Adrenal gland (tissue), 12 donors: ENCODE measurements around the gene BEND3. TPM values are rescaled to one million over a fixed set of nuclear protein-coding genes. Genes with fewer than 3 reads are reported as not detected.
"Not testable (repeated sequence)": the region's sequence is repeated elsewhere in the genome, so short reads cannot be mapped to it uniquely, and the experiment has no call there.

Source experiments
- DNase-seq, 7 donors: peaks; one replicate each; pipeline ENCODE4 v3.0.0-alpha.2; 2019 to 2020
- H3K27ac ChIP-seq, 5 donors: fragments of 200-600 bp; sonication (generic) in 4 of 5; 1 replicate in 3 of 5; 2 replicates in 2 of 5; pipeline versions ENCODE4 v1.5.1 to v1.8.0; 2016 to 2020; ENCODE audit warnings: mild to moderate bottlenecking in 1 of 5
- H3K27me3 ChIP-seq: fragments of 200-600 bp; 2 replicates; pipeline ENCODE4 v1.8.0; 2021
- H3K36me3 ChIP-seq, 2 donors: fragments of 200-600 bp; replicated peaks in 1 of 2; 1 replicate in 1 of 2; 2 replicates in 1 of 2; pipeline versions ENCODE4 v1.5.1 to v1.8.0; 2018 to 2022
- H3K4me1 ChIP-seq, 2 donors: fragments of 200-600 bp; replicated peaks in 1 of 2; 1 replicate in 1 of 2; 2 replicates in 1 of 2; pipeline versions ENCODE4 v1.5.1 to v1.8.0; 2018 to 2021
- H3K4me3 ChIP-seq, 4 donors: fragments of 200-600 bp; sonication (generic) in 3 of 4; one replicate each; pipeline ENCODE4 v1.5.1; 2016 to 2018
- H3K9me3 ChIP-seq, 3 donors: fragments of 200-600 bp; sonication (generic) in 1 of 3; replicated peaks in 1 of 3; 1 replicate in 2 of 3; 2 replicates in 1 of 3; pipeline versions ENCODE4 v1.5.1 to v1.8.0; 2016 to 2021
- POLR2A ChIP-seq, 2 donors: fragments of 450-650 bp; IDR thresholded peaks; one replicate each; pipeline ENCODE4 v1.6.1; 2017; ENCODE audit warnings: antibody characterized with exemption in 2 of 2, mild to moderate bottlenecking in 2 of 2, moderate library complexity in 1 of 2
- WGBS, 4 donors: extraction: QIAGEN DNeasy Blood & Tissue Kit in 2 of 4; methylation state at CpG; one replicate each; pipeline versions ENCODE4 v1.1.5 to v1.1.7; 2013 to 2017; 5-methylcytosine and 5-hydroxymethylcytosine counted together
- intact Hi-C, 2 donors: fragments of 100-400 bp; cut with DNase I; formaldehyde crosslinking; loops; one replicate each; pipeline versions ENCODE4 v1.14.1 to v1.15.0; 2022 to 2023
- polyA plus RNA-seq, 3 donors: library from polyadenylated mRNA; stranded (reverse); fragments of 200-250 nt in 2 of 3; fragments of 350-450 nt in 1 of 3; fragmentation: Illumina TruSeq in 1 of 3; extraction: RNeasy Lipid Tissue Mini Kit (QIAGEN cat#74804) in 1 of 3; gene quantifications; one replicate each; pipeline ENCODE4 v1.2.3, GENCODE V29; 2013 to 2014
- total RNA-seq, 9 donors: library from RNA; depleted of rRNA in 4 of 9; stranded (reverse); fragments of >200 nt in 4 of 9; fragments of 120-200 nt in 1 of 9; fragmentation: NEBNext Ultra II Directional in 1 of 9; extraction: Animal tissue kit (Norgen Biotek cat#: 25700) in 1 of 9; gene quantifications; one replicate each; pipeline versions ENCODE4 v1.1.0 to v1.2.4, GENCODE V29; 2013 to 2023
- TF ChIP-seq, protein P1 (sequence below), 6 experiments: fragments of 450-650 bp in 4 of 6; fragments of 200-600 bp in 2 of 6; sonication (generic) in 1 of 6; IDR thresholded peaks; 1 replicate in 5 of 6; 2 replicates in 1 of 6; pipeline versions ENCODE4 v1.5.1 to v1.8.0; 2016 to 2021; ENCODE audit warnings: antibody characterized with exemption in 6 of 6, mild to moderate bottlenecking in 2 of 6, moderate library complexity in 1 of 6
- donor health status: healthy with polysubstance abuse.
- donor health status: Bipolar disorder and iron deficiency.
- donor health status: DM: yes; HTN: yes; CAD: no.
- donor health status: DM: no; HTN: no; CAD: no.
- donor health status: DM: no; HTN: no; CAD: no.
- donor health status: DM: yes; HTN: yes; CAD: no.

Gene BEND3
- total and polyA plus RNA-seq, 12 donors = 0.64 to 3.5 (median 1.9) TPM

DNA sequence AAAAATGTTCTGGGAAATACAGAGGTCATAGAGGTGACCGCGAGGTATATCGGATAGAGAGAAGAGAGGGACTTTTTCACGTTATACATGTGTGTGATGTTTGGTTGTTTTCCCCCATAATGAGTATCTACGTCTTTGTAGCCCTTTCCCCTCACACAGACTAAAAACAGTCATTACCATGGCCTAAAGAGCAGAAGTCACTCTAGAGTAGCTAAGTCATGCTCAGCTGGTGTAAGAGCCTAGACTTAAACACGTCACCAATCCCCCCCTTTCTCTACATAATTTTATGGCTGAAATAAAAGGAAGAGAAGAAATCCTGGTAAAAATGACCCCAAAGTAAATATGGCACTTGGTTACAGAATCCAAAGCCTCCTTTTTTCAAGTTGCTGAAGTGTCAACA is 6.0 kb upstream of the BEND3 start:
- peaks cover 0 to 5% (median 0%) of the 10 kb centered on the region in 3 donors for H3K9me3 ChIP-seq
- no peak overlapping the region for H3K4me3 ChIP-seq
- no peaks in the 10 kb centered on the region for H3K36me3 ChIP-seq
- peaks cover 0 to 6% of the 10 kb centered on the region in 2 donors for H3K4me1 ChIP-seq
- WGBS, 4 donors = 85 to 93% (median 91%) methylated on average over 6 of the region's 6 CpGs
- DNase-seq = no peak
- no peak overlapping the region for H3K27ac ChIP-seq
- intact Hi-C loops = no loop called here
- H3K27me3 ChIP-seq = no peaks in the 10 kb centered on the region
- TF ChIP-seq POLR2A (IDR thresholded peaks at IDR 0.05) = no peak
- TF ChIP-seq, protein P1, sequence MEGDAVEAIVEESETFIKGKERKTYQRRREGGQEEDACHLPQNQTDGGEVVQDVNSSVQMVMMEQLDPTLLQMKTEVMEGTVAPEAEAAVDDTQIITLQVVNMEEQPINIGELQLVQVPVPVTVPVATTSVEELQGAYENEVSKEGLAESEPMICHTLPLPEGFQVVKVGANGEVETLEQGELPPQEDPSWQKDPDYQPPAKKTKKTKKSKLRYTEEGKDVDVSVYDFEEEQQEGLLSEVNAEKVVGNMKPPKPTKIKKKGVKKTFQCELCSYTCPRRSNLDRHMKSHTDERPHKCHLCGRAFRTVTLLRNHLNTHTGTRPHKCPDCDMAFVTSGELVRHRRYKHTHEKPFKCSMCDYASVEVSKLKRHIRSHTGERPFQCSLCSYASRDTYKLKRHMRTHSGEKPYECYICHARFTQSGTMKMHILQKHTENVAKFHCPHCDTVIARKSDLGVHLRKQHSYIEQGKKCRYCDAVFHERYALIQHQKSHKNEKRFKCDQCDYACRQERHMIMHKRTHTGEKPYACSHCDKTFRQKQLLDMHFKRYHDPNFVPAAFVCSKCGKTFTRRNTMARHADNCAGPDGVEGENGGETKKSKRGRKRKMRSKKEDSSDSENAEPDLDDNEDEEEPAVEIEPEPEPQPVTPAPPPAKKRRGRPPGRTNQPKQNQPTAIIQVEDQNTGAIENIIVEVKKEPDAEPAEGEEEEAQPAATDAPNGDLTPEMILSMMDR (IDR thresholded peaks at IDR 0.05) = no peak

DNA sequence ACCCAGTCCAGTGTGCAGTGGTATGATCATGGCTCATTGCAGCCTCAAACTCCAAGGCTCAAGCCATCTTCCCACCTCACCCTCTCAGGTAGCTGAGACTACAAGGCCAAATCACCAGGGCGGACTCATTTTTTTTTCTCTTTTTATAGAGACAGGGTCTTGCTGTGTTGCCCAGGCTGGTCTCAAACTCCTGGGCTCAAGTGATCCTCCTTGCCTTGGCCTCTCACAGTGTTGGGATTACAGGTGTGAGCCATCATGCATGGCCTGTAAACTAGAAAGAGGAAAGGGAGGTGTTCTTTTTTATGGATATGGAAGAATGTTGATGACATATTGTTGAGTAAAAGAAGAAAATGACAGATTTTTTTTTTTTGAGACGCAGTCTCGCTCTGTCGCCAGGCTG is 5.1 kb upstream of the BEND3 start:
- 94 to 98% (median 97%) methylated on average over 4 of the region's 4 CpGs for WGBS, 4 donors

DNA sequence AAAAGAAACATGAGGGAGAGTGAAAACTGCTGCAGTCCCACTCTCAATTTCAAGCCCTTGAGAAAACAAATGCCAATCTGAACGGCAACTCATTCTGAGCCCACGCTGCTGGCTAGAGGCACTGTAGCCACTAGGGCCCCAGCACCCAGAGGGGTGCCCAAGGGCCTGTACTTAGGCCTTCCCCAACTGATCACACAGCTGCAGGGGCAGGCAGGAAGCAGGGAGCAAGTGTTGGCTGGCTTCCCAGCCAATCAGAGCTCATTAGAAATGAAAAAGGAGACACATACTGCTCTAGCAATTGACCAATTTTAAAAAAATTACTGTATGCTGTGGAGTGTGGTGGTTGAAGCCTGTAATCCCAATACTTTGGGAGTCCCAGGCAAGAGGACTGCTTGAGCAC is 3.7 kb upstream of the BEND3 start:
- Histone ChIP-seq H3K4me1 (peaks cover 0 to 12% of the 10 kb centered on the region in 2 donors), H3K27ac (no peak overlapping the region), H3K36me3 (no peaks in the 10 kb centered on the region), H3K9me3 (peaks cover 0 to 5% (median 0%) of the 10 kb centered on the region in 3 donors), H3K4me3 (no peak overlapping the region), H3K27me3 (no peaks in the 10 kb centered on the region)
- 78 to 86% (median 84%) methylated on average over 2 of the region's 2 CpGs for WGBS, 4 donors
- TF ChIP-seq, protein P1 (IDR thresholded peaks at IDR 0.05) = no peak
- TF ChIP-seq POLR2A (IDR thresholded peaks at IDR 0.05) = no peak
- DNase-seq = no peak
- intact Hi-C loops = loop anchor here in 1 of 2 donors (10.0 kb wide), 1 partner anchor 84 kb away; no protein-coding TSS in a partner anchor

More for the DNA sequence above, 5.1 kb upstream of the BEND3 start:
- Histone ChIP-seq H3K27ac (no peak overlapping the region), H3K9me3 (peaks cover 0 to 5% (median 0%) of the 10 kb centered on the region in 3 donors), H3K27me3 (no peaks in the 10 kb centered on the region), H3K4me1 (peaks cover 0 to 10% of the 10 kb centered on the region in 2 donors), H3K4me3 (no peak overlapping the region), H3K36me3 (no peaks in the 10 kb centered on the region)
- intact Hi-C loops = no loop called here
- DNase-seq = no peak
- TF ChIP-seq POLR2A (IDR thresholded peaks at IDR 0.05) = no peak
- TF ChIP-seq, protein P1 (IDR thresholded peaks at IDR 0.05) = no peak

DNA sequence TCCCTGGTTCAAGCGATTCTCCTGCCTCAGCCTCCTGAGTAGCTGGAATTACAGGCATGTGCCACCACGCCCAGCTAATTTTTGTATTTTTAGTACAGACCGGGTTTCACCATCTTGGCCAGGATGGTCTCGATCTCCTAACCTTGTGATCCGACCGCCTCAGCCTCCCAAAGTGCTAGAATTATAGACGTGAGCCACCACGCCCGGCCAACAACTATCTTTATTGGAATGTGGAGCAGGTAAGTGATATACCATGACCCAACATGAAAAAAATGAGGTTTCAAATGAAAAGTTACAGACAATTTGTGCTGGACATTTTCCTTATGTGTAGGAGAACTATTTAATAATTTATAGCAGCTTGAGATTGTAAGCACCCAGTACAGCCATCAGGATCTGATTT is 3.2 kb upstream of the BEND3 start:
- WGBS, 4 donors = 91 to 95% (median 93%) methylated on average over 9 of the region's 9 CpGs
- DNase-seq, H3K27ac ChIP-seq, H3K27me3 ChIP-seq, H3K36me3 ChIP-seq, H3K9me3 ChIP-seq, H3K4me3 ChIP-seq: not testable (repeated sequence)
- peaks cover 0 to 16% of the 10 kb centered on the region in 2 donors for H3K4me1 ChIP-seq
- intact Hi-C loops = loop anchor here in 1 of 2 donors (10.0 kb wide), 1 partner anchor 84 kb away; no protein-coding TSS in a partner anchor

DNA sequence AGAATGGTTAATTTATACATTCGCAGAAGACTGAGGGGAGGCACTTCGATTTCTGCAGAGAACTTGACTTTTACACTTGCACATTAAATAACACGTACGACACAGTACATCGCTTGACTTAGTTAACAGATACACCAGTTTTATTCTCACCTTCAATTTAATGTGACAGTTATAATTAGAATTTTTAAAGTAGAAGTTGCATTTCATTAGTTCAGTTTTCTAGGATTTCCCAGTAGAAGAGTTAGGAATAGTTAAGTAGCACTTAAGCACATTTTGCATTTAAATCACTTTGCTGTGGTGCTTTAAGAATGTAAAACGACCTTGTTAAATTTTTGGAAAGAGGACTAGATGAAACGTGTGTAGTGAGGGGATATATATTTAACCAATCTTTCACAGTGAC is 1.6 kb upstream of the BEND3 start:
- H3K4me3 ChIP-seq = no peak overlapping the region
- WGBS, 4 donors = 35 to 44% (median 39%) methylated on average over 7 of the region's 7 CpGs

More for the DNA sequence above, 1.6 kb upstream of the BEND3 start:
- Histone ChIP-seq H3K36me3 (no peaks in the 10 kb centered on the region), H3K4me1 (peaks cover 0 to 17% of the 10 kb centered on the region in 2 donors), H3K27me3 (no peaks in the 10 kb centered on the region), H3K27ac (no peak overlapping the region), H3K9me3 (peaks cover 0 to 5% (median 0%) of the 10 kb centered on the region in 3 donors)
- DNase-seq = no peak
- TF ChIP-seq POLR2A (IDR thresholded peaks at IDR 0.05) = no peak
- TF ChIP-seq, protein P1 (IDR thresholded peaks at IDR 0.05) = no peak
- intact Hi-C loops = loop anchor here in 1 of 2 donors (10.0 kb wide), 1 partner anchor 82 kb away; no protein-coding TSS in a partner anchor
